HEK293 (cell line): ENCODE data around the gene MYRFL.

Experiments
- CTCF ChIA-PET: fragments of 350-600 bp; formaldehyde crosslinking; extraction: SDS; loops from one replicate; lab custom pipeline; 2021; ENCODE audit warnings: antibody characterized with exemption; lab: Yijun Ruan, JAX
- POLR2A ChIA-PET: fragments of 300-600 bp; formaldehyde crosslinking; extraction: SDS; loops from one replicate; lab custom pipeline; 2020; ENCODE audit warnings: antibody characterized with exemption, inconsistent platforms; lab: Yijun Ruan, JAX
- H3K27ac ChIP-seq: fragments of 200-500 bp; sonication (Bioruptor generic); 2 replicates; pipeline ENCODE4 v1.5.1; 2014; ENCODE audit warnings: low read depth, low read length, control low read depth, inconsistent platforms; ENCODE audit errors: extremely low read depth
- H3K36me3 ChIP-seq, 2 experiments: fragments of 200-500 bp in 1 of 2; sonication (Bioruptor generic) in 1 of 2; 1 replicate in 1 of 2; 2 replicates in 1 of 2; pipeline ENCODE4 v1.5.1; 2014 to 2017; ENCODE audit warnings: inconsistent platforms in 2 of 2, low read length in 2 of 2; ENCODE audit not compliant: control insufficient read depth in 2 of 2, insufficient read depth in 1 of 2
- H3K4me1 ChIP-seq: fragments of 200-500 bp; sonication (Bioruptor generic); 2 replicates; pipeline ENCODE4 v1.5.1; 2014; ENCODE audit warnings: mild to moderate bottlenecking, low read length, inconsistent platforms; ENCODE audit not compliant: control insufficient read depth, insufficient read depth
- H3K4me3 ChIP-seq: 2 replicates; pipeline ENCODE4 v1.5.1; 2011; ENCODE audit warnings: low read depth, mild to moderate bottlenecking, control low read depth, low read length, moderate library complexity
- H3K9me3 ChIP-seq: fragments of 200-500 bp; sonication (Bioruptor generic); 2 replicates; pipeline ENCODE4 v1.5.1; 2014; ENCODE audit warnings: low read depth, low read length, inconsistent platforms; ENCODE audit not compliant: control insufficient read depth, insufficient read depth
- KLF16 ChIP-seq: fragments of 450-650 bp; formaldehyde crosslinking; IDR thresholded peaks from 2 replicates; pipeline ENCODE4 v1.5.1; 2017; ENCODE audit warnings: missing biosample characterization, missing genetic modification characterization
- MEIS1 ChIP-seq: sonication (generic); formaldehyde crosslinking; IDR thresholded peaks from 2 replicates; pipeline ENCODE4 v1.8.1; 2022; ENCODE audit warnings: missing genetic modification reagents, mild to moderate bottlenecking, borderline replicate concordance
- SP2 ChIP-seq: fragments of 450-650 bp; formaldehyde crosslinking; IDR thresholded peaks from 2 replicates; pipeline ENCODE4 v1.5.1; 2016; ENCODE audit warnings: missing biosample characterization, missing genetic modification characterization
- YY1 ChIP-seq: fragments of 450-650 bp; formaldehyde crosslinking; IDR thresholded peaks from 2 replicates; pipeline ENCODE4 v1.5.1; 2018; ENCODE audit warnings: missing biosample characterization, missing genetic modification characterization
- ZBTB20 ChIP-seq: fragments of 450-650 bp; formaldehyde crosslinking; IDR thresholded peaks from 2 replicates; pipeline ENCODE4 v1.5.1; 2016; ENCODE audit warnings: missing biosample characterization, missing genetic modification characterization
- ZFP37 ChIP-seq: fragments of 450-650 bp; formaldehyde crosslinking; IDR thresholded peaks from 2 replicates; pipeline ENCODE4 v1.5.1; 2016; ENCODE audit warnings: missing biosample characterization, missing genetic modification characterization
- ZFP41 ChIP-seq: fragments of 450-650 bp; formaldehyde crosslinking; IDR thresholded peaks from 2 replicates; pipeline ENCODE4 v1.5.1; 2016; ENCODE audit warnings: missing biosample characterization, missing genetic modification characterization, borderline replicate concordance
- ZNF155 ChIP-seq: fragments of 450-650 bp; formaldehyde crosslinking; IDR thresholded peaks from 2 replicates; pipeline ENCODE4 v1.5.1; 2016; ENCODE audit warnings: missing biosample characterization, missing genetic modification characterization
- ZNF16 ChIP-seq: fragments of 450-650 bp; formaldehyde crosslinking; IDR thresholded peaks from 2 replicates; pipeline ENCODE4 v1.5.1; 2016; ENCODE audit warnings: low read depth, missing biosample characterization, missing genetic modification characterization
- ZNF202 ChIP-seq: fragments of 450-650 bp; formaldehyde crosslinking; IDR thresholded peaks from 2 replicates; pipeline ENCODE4 v1.5.1; 2016; ENCODE audit warnings: missing biosample characterization, missing genetic modification characterization, borderline replicate concordance
- ZNF221 ChIP-seq: fragments of 450-650 bp; formaldehyde crosslinking; IDR thresholded peaks from 2 replicates; pipeline ENCODE4 v1.5.1; 2017; ENCODE audit warnings: missing biosample characterization, missing genetic modification characterization, borderline replicate concordance
- ZNF549 ChIP-seq: fragments of 450-650 bp; IDR thresholded peaks from 2 replicates; pipeline ENCODE4 v1.5.1; 2018; ENCODE audit warnings: missing biosample characterization, missing genetic modification characterization, mild to moderate bottlenecking, inconsistent platforms, moderate library complexity
- ZNF560 ChIP-seq: fragments of 450-650 bp; formaldehyde crosslinking; IDR thresholded peaks from 2 replicates; pipeline ENCODE4 v1.5.1; 2017; ENCODE audit warnings: missing biosample characterization, missing genetic modification characterization, borderline replicate concordance
- ZNF561 ChIP-seq: fragments of 450-650 bp; IDR thresholded peaks from 2 replicates; pipeline ENCODE4 v1.5.1; 2018; ENCODE audit warnings: missing biosample characterization, missing genetic modification characterization, borderline replicate concordance
- ZNF596 ChIP-seq: fragments of 450-650 bp; IDR thresholded peaks from 2 replicates; pipeline ENCODE4 v1.5.0; 2018; ENCODE audit warnings: missing biosample characterization, mild to moderate bottlenecking, missing genetic modification characterization, moderate library complexity
- ZNF670 ChIP-seq: fragments of 450-650 bp; formaldehyde crosslinking; IDR thresholded peaks from 2 replicates; pipeline ENCODE4 v1.5.1; 2016; ENCODE audit warnings: missing biosample characterization, missing genetic modification characterization, low read depth
- ZNF677 ChIP-seq: fragments of 450-650 bp; IDR thresholded peaks from 2 replicates; pipeline ENCODE4 v1.5.0; 2018; ENCODE audit warnings: missing biosample characterization, mild to moderate bottlenecking, missing genetic modification characterization, moderate library complexity
- ZNF701 ChIP-seq: fragments of 450-650 bp; formaldehyde crosslinking; IDR thresholded peaks from 2 replicates; pipeline ENCODE4 v1.5.1; 2016; ENCODE audit warnings: missing biosample characterization, missing genetic modification characterization
- ZNF777 ChIP-seq: fragments of 450-650 bp; formaldehyde crosslinking; IDR thresholded peaks from 2 replicates; pipeline ENCODE4 v1.5.1; 2017; ENCODE audit warnings: missing biosample characterization, missing genetic modification characterization, borderline replicate concordance
- ZNF792 ChIP-seq: fragments of 450-650 bp; formaldehyde crosslinking; IDR thresholded peaks from 2 replicates; pipeline ENCODE4 v1.5.1; 2016; ENCODE audit warnings: missing biosample characterization, missing genetic modification characterization
- ZNF830 ChIP-seq: fragments of 450-650 bp; IDR thresholded peaks from 2 replicates; pipeline ENCODE4 v1.5.0; 2018; ENCODE audit warnings: missing biosample characterization, missing genetic modification characterization, low read depth, mild to moderate bottlenecking, moderate library complexity
- TF ChIP-seq, protein P1 (sequence below): fragments of 450-650 bp; formaldehyde crosslinking; IDR thresholded peaks from 2 replicates; pipeline ENCODE4 v1.5.1; 2016; ENCODE audit warnings: missing biosample characterization, missing genetic modification characterization
- TF ChIP-seq, protein P2 (sequence below): fragments of 450-650 bp; formaldehyde crosslinking; IDR thresholded peaks from 2 replicates; pipeline ENCODE4; 2016; ENCODE audit warnings: missing biosample characterization, missing genetic modification characterization
- TF ChIP-seq, protein P3 (sequence below): fragments of 450-650 bp; formaldehyde crosslinking; IDR thresholded peaks from 2 replicates; pipeline ENCODE4 v1.5.1; 2016; ENCODE audit warnings: missing biosample characterization, missing genetic modification characterization
- TF ChIP-seq, protein P4 (sequence below): fragments of 450-650 bp; formaldehyde crosslinking; IDR thresholded peaks from 2 replicates; pipeline ENCODE4 v1.5.1; 2016; ENCODE audit warnings: missing biosample characterization, missing genetic modification characterization
- TF ChIP-seq, protein P5 (sequence below): fragments of 450-650 bp; formaldehyde crosslinking; IDR thresholded peaks from 2 replicates; pipeline ENCODE4 v1.5.1; 2016; ENCODE audit warnings: missing biosample characterization, missing genetic modification characterization

The MYRFL gene

DNA sequence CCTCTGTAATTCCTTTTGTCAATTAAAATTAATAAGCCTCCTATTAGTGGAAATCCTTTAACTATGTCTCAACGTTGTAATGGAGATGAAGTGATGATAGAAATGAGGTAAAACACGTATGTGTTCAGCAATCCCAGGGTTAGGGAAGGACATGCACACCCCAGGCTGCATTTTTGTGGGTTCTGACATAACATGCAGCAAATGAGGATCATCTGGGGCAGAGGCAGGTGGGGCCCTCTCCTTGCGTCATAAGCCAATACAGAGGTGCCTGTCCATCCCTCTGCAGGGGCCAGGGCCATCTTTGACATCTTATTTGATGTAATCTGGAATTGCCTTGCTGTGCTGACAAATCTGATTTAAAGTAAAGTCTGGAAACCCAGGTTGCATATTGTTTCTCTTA lies 73.2 kb downstream of the MYRFL start:
- TF ChIP-seq SP2 (no peak), ZFP41 (no peak), ZNF777 (tag by site-specific recombination) (no peak), ZNF549 (no peak), ZNF202 (tag by site-specific recombination) (no peak), ZNF561 (tag by site-specific recombination) (no peak), ZNF16 (no peak), ZNF155 (tag by site-specific recombination) (no peak), MEIS1 (CRISPR knock-in tag) (no peak), ZNF221 (tag by site-specific recombination) (no peak), ZNF560 (no peak), ZNF701 (tag by site-specific recombination) (no peak)
- TF ChIP-seq, protein P1, sequence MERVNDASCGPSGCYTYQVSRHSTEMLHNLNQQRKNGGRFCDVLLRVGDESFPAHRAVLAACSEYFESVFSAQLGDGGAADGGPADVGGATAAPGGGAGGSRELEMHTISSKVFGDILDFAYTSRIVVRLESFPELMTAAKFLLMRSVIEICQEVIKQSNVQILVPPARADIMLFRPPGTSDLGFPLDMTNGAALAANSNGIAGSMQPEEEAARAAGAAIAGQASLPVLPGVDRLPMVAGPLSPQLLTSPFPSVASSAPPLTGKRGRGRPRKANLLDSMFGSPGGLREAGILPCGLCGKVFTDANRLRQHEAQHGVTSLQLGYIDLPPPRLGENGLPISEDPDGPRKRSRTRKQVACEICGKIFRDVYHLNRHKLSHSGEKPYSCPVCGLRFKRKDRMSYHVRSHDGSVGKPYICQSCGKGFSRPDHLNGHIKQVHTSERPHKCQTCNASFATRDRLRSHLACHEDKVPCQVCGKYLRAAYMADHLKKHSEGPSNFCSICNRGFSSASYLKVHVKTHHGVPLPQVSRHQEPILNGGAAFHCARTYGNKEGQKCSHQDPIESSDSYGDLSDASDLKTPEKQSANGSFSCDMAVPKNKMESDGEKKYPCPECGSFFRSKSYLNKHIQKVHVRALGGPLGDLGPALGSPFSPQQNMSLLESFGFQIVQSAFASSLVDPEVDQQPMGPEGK (tag by site-specific recombination), result no peak
- TF ChIP-seq, protein P2, sequence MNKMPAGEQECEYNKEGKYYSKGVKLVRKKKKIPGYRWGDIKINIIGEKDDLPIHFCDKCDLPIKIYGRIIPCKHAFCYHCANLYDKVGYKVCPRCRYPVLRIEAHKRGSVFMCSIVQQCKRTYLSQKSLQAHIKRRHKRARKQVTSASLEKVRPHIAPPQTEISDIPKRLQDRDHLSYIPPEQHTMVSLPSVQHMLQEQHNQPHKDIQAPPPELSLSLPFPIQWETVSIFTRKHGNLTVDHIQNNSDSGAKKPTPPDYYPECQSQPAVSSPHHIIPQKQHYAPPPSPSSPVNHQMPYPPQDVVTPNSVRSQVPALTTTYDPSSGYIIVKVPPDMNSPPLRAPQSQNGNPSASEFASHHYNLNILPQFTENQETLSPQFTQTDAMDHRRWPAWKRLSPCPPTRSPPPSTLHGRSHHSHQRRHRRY (tag by site-specific recombination), result no peak
- TF ChIP-seq, protein P3, sequence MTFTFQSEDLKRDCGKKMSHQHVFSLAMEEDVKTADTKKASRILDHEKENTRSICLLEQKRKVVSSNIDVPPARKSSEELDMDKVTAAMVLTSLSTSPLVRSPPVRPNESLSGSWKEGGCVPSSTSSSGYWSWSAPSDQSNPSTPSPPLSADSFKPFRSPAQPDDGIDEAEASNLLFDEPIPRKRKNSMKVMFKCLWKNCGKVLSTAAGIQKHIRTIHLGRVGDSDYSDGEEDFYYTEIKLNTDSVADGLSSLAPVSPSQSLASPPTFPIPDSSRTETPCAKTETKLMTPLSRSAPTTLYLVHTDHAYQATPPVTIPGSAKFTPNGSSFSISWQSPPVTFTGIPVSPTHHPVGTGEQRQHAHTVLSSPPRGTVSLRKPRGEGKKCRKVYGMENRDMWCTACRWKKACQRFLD (tag by site-specific recombination), result no peak
- Histone ChIP-seq H3K4me1 (no peaks in the 10 kb centered on the region), H3K36me3 (no peaks in the 10 kb centered on the region), H3K9me3 (no peaks in the 10 kb centered on the region), H3K4me3 (no peak overlapping the region), H3K27ac (no peak overlapping the region)
- CTCF ChIA-PET, result interaction anchor here (0.6 to 1.5 kb wide), 4 partner anchors 13 to 679 kb away, joined by 4 to 8 read pairs (median 4); no protein-coding TSS in a partner anchor
- POLR2A ChIA-PET, result no interaction called here

DNA sequence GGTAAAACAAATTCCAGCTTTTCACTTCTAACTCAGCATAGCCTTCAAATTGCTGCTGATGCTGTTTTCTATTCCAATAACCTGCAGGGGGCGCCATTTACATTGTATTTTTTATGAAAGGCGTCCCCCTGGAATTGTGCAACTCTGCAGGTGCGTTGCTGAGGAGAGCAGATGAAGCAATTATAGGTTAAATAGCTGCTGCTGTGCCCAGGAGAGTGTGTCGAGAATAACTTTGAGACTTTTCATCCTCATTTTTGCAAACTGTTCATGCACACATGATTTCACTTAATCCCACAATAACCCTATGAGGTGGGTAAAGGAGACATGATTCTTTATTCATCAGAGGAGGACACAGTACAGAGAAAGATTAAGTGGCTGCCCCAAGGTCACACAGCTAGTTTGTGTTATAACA lies 75.7 kb downstream of the MYRFL start:
- H3K4me3 ChIP-seq, result no peak overlapping the region
- no peaks in the 10 kb centered on the region for H3K36me3 ChIP-seq
- CTCF ChIA-PET, result interaction anchor here (0.6 to 3.2 kb wide), 56 partner anchors 9 to 830 kb away, joined by 3 to 37 read pairs (median 4); no protein-coding TSS in a partner anchor
- POLR2A ChIA-PET, result no interaction called here
- no peaks in the 10 kb centered on the region for H3K9me3 ChIP-seq
- no peak overlapping the region for H3K27ac ChIP-seq
- H3K4me1 ChIP-seq, result no peaks in the 10 kb centered on the region
- no peak for TF ChIP-seq YY1 (tag by site-specific recombination)
- TF ChIP-seq, protein P4, sequence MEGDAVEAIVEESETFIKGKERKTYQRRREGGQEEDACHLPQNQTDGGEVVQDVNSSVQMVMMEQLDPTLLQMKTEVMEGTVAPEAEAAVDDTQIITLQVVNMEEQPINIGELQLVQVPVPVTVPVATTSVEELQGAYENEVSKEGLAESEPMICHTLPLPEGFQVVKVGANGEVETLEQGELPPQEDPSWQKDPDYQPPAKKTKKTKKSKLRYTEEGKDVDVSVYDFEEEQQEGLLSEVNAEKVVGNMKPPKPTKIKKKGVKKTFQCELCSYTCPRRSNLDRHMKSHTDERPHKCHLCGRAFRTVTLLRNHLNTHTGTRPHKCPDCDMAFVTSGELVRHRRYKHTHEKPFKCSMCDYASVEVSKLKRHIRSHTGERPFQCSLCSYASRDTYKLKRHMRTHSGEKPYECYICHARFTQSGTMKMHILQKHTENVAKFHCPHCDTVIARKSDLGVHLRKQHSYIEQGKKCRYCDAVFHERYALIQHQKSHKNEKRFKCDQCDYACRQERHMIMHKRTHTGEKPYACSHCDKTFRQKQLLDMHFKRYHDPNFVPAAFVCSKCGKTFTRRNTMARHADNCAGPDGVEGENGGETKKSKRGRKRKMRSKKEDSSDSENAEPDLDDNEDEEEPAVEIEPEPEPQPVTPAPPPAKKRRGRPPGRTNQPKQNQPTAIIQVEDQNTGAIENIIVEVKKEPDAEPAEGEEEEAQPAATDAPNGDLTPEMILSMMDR (tag by site-specific recombination), result peak; percentile 56; the same call in 1 of the 2 replicates
- TF ChIP-seq ZNF677 (tag by site-specific recombination), result no peak
- TF ChIP-seq ZNF596 (tag by site-specific recombination), result no peak
- no peak for TF ChIP-seq ZFP37
- TF ChIP-seq KLF16 (tag by site-specific recombination), result no peak
- TF ChIP-seq ZNF792 (tag by site-specific recombination), result no peak
- TF ChIP-seq ZBTB20 (tag by site-specific recombination), result no peak
- no peak for TF ChIP-seq ZNF830 (tag by site-specific recombination)
- TF ChIP-seq ZNF670 (tag by site-specific recombination), result no peak
- TF ChIP-seq, protein P5, sequence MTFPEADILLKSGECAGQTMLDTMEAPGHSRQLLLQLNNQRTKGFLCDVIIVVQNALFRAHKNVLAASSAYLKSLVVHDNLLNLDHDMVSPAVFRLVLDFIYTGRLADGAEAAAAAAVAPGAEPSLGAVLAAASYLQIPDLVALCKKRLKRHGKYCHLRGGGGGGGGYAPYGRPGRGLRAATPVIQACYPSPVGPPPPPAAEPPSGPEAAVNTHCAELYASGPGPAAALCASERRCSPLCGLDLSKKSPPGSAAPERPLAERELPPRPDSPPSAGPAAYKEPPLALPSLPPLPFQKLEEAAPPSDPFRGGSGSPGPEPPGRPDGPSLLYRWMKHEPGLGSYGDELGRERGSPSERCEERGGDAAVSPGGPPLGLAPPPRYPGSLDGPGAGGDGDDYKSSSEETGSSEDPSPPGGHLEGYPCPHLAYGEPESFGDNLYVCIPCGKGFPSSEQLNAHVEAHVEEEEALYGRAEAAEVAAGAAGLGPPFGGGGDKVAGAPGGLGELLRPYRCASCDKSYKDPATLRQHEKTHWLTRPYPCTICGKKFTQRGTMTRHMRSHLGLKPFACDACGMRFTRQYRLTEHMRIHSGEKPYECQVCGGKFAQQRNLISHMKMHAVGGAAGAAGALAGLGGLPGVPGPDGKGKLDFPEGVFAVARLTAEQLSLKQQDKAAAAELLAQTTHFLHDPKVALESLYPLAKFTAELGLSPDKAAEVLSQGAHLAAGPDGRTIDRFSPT (tag by site-specific recombination), result no peak
